ENCODE results near the gene RGS9BP.
"Not testable (repeated sequence)": the region's sequence is repeated elsewhere in the genome, so short reads cannot be mapped to it uniquely, and the experiment has no call there.

The RGS9BP gene

DNA sequence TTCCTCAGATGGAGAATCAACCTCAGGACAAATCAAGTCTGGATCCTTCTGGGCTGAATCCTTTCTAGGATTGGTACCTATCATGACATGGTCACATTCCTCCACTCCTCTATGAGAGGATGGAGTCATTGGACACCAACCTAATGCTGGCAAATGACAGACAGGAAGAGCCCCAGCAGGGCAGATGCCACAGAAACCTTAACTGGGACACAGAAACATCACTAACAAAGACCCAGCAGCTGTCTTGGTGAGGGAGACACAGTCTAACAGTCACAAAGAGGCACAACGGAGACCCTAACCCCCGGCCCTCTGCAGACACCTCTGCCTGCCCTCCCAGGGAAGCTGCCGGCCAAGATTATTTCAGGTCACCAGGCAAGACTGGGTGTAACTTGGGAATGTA is 2.8 kb upstream of the RGS9BP start:
- DNase-seq, result no peak

DNA sequence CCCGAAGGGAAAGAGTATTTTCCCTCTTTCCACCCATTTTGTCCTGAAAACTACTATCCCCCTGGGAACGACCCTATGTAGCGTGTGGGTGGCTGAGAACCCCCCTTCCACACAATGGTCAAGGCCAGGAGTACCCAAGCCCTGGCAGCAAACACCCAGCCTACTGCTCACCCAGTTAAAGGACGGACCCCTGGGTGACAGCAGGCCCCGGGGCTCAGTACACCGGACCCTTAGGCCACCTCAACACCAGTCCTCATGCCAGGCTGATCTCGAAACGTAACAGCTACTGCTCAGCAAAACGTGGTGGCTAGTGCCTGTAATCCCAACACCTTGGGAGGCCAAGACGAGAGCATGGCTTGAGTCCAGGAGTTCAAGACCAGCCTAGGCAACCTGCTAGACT is 2.1 kb upstream of the RGS9BP start:
- no peak for DNase-seq

DNA sequence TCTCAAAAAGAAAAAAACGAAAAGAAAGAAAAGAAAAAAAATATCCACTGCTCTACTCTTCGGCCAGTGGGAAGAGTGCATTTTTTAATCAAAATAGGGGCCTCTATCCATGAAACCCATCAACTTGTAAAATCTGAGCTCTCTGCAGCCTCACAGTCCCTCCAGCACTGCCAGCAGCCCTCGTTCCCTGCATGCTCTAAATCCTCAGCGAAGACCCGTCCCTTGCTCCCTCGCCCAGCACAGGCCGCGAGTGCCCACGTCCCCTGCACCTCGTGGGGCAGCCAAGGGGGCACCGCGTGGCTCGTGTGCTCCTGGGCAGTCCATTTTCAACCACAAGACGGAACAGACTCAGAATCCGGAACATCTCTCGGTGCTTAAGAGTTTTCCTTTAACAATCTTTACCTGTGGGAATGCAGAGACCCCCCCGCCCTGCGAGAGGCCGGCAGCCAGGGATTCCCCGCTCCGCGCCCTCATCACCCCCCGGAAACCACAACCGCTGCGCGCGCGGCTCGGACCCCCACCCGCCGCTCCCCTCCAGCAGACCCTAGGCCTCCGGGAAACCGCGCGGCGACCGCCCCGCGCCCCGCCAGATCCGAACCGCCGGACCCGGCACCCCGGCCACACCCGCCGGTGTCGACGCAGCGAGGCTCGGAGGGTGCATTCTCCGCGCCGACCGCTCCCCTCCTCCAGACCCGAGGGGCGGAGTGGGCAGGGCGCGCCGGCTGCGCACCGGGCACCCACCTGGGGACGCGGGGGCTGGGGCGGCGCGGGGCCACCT is 1.3 kb upstream of the RGS9BP start:
- DNase-seq, result no peak

DNA sequence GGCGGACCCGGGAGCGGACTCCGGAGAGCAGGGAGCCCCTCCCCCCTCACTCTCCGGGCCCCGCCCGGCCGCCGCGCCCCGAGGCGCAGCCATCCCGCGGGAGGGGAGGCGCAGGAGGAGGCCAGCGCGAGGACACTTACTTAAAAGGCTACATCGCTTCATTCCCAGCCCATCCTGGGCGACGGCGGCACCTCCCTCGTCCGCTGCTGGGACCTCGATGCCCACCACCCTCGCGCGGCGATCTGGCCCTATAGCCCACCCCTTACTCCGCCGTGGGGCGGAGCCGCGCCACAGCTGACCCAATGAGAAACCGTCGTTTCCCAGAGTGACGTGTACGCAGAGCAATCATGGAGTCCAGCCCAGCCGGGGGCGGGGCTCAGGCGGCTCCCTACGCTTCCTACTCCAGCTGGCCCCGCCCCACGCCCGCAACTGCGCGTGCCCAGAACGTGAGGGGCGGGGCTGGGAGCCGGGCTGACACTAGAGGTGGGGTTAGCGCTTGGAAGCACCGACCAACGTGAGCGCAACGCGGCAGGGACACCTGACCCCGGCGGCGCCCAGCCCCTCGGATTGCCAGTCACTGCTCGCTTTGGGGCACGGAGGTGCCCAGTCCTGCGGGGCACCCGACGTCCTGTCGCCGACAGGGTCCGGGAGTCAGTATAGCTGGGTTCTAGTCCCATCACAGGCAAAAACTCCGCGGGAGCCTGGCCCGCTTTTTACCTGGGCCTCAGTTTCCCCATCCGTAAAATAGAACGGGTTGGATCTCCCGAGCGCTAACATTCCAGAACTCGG is 523 bp upstream of the RGS9BP start, which contains the start of gene ANKRD27:
TSS of gene ANKRD27 (minus strand) at position 250 of the 789 bp plus-strand sequence. CDS start 16,165 bp downstream, outside the sequence.
- DNase-seq, result peak; percentile 96

DNA sequence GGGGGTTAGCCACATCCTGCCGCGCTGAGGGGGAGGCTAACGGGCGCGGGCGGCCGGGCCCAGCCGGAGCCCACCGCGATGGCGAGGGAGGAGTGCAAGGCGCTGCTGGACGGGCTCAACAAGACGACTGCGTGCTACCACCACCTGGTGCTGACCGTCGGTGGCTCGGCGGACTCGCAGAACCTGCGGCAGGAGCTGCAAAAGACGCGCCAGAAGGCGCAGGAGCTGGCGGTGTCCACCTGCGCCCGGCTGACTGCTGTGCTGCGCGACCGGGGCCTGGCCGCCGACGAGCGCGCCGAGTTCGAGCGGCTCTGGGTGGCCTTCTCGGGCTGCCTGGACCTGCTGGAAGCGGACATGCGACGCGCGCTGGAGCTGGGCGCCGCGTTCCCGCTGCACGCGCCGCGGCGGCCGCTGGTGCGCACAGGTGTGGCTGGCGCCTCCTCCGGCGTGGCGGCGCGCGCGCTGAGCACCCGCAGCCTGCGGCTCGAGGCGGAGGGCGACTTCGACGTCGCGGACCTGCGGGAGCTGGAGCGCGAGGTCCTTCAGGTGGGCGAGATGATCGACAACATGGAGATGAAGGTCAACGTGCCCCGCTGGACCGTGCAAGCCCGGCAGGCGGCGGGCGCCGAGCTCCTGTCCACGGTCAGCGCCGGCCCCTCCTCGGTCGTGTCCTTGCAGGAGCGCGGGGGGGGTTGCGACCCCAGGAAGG is 692 bp downstream of the RGS9BP start:
- no peak for DNase-seq

DNA sequence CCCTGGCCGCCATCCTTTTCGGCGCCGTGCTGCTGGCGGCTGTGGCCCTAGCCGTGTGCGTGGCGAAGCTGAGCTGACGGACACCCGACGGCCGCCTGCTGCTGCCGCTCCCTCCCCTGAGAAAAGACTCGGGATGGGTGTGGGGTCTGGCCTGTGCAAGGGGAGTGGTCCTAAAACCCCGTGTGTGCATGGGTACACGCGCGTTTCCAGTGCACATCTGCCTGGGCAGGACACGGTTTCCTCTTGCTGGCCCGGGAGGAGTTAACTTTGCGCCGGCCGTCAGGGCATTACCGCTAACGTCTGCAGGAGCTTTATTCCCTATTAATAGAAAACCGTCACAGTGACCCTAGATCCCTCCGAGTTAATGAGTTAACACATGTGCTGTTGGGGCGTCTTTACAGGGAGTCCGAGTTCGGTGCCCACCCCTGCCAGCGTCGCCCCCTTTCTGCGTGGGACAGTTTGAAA is 1.3 kb downstream of the RGS9BP start:
- no peak for DNase-seq

DNA sequence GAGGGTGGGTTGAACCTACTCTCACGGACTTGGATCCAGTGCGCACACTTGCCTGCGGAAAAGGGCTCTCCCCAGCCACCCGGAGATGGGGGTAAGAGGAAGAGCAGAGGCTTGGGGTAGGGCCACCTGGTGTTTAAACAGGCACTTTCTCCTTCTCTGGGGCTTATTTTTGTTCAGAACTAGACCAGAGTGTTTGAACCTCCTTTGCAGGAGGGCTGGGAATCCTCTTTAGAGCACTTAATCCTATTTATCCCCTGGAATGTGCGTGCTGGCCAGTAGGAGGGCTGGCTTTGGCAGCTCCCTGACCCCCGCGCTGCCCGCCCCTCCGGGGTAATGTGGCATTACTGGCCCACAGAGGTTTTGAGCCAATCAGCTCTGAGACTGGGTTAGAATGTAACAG is 2.0 kb downstream of the RGS9BP start:
- DNase-seq, result no peak

DNA sequence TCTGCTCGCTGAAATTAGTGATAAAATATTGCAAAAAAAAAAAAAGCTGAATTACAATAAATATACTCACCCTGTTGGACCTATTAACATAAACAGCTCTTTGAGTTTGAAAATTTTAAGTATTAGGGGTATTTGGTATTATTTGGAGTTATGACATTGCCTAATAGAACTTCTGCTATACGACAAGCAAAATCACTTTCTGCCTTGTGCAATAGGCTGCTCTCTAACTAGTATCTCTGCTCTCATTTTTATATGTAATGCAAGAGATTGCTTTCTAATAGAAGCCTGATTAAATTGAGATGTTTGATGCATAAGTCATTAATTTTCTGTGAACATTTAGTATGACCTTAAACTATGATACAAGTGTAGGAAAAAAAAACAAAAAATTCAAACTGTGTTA is 5.3 kb downstream of the RGS9BP start:
- DNase-seq, result no peak

DNA sequence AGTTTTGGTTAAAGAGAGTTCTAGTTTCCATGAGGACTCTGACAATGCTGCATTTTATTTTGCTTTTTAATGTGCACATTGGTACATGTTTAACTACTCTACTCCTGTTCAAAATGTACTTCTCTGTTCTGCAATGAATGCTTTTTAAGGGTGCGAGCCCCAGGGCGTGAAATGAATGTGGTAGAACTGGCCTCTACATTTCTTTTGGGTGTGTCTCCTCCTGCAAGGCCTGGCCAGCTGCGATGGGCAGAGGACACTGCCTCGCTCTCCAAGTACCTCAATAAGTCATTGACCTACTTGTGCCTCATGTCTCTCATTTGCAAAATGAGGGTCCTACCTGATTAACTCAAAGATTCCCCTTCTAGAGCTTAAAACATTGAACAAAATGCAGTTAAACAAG is 6.7 kb downstream of the RGS9BP start:
- DNase-seq, result no peak

DNA sequence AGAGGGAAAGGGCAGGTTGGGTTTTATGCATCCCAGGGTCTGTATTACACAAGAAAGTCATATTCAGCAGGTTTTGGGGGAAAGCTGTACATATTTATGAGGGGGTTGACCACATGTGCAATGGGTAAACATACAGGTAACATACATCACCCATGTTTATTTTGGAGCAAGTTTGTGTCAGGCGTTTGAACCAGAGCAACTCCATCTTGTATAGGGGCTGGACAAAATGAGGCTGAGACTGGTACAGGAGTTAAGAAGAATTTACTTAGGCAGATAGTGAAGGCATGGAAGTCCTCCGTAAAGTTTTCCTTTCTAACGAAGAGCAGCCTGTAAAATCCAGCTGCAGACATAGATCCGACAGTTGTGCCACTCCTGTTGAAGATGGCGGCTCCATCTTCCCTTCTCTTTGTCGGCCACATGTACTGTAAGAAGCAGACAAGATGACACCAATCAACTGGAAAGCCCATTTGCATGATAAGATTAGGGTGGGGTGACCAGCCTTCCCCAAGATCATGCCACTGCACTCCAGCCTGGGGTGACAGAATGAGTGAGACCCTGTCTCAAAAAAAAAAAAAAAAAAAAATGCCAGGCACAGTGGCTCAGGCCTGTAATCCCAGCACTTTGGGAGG is 11.3 kb downstream of the RGS9BP start:
- no peak for DNase-seq

DNA sequence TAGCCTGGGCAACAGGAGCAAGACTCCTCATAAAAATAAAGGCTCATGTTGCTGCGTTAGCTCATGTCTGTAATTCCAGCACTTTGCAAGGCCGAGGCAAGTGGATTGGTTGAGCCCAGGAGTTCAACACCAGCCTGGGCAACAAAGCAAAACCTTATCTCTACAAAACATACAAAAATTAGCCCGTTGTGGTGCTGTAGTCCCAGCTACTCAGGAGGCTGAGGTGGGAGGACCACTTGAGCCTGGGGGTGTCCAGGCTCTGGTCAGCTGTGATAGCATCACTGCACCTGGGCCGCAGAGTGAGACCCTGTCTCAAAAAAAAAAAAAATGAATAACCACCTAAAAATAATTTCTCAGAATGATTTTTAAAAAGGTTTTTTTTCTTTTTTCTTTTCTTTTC is 12.0 kb downstream of the RGS9BP start:
- DNase-seq, result no peak

DNA sequence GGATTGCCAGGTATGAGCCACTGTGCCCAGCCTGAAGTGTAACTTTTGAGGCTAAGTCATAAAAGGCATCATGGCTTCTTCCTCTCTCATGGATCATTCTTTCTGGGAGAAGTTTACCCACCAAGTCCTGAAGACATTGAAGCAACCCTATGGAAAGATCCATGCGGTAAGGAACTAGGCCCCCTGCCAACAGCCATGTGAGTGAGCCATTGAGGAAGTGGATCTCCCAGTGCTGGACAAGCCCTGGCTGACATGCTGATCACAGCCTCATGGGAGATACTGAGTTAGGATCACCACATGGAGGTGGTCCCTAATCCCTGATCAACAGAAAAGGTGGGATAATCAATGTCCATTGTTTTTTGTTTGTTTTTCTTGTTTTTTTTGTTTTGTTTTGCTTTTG is 12.7 kb downstream of the RGS9BP start:
- no peak for DNase-seq

DNA sequence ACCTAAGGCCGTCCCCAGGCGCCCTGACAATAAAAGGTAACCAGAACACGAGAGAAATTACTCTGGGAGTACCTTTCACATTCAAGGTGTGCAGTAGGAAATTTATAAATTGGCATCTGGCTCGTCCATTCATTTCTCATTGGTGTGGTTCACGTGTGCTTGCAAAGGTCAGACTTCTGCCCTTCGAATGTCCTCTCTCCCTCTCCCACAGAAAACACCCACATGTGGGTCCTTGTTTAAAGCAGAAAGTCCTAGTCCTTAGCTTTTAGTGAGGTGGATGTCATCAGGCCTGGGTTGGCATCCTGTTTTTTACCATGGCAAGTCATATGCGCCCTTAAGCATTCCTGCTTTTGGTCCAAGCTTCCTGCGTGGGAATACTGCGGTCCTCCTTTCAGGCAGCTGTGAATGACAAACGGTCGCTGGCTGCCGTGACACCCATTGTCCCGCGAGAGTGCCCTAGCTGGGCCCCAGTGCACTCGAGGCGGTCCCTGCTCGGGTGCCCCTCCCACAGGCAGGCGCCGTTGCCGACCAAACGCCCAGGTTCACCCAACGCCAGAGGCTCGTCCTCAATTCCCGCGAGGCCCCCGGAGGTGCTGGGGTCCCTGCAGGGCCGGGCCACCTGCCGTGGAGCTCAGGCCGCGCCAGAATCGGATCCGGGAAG is 15.8 kb downstream of the RGS9BP start, which contains the start of gene NUDT19:
TSS of gene NUDT19 (plus strand) at position 531 of the 661 bp plus-strand sequence. CDS start 140 bp downstream, outside the sequence.
- DNase-seq, result peak; percentile 76

DNA sequence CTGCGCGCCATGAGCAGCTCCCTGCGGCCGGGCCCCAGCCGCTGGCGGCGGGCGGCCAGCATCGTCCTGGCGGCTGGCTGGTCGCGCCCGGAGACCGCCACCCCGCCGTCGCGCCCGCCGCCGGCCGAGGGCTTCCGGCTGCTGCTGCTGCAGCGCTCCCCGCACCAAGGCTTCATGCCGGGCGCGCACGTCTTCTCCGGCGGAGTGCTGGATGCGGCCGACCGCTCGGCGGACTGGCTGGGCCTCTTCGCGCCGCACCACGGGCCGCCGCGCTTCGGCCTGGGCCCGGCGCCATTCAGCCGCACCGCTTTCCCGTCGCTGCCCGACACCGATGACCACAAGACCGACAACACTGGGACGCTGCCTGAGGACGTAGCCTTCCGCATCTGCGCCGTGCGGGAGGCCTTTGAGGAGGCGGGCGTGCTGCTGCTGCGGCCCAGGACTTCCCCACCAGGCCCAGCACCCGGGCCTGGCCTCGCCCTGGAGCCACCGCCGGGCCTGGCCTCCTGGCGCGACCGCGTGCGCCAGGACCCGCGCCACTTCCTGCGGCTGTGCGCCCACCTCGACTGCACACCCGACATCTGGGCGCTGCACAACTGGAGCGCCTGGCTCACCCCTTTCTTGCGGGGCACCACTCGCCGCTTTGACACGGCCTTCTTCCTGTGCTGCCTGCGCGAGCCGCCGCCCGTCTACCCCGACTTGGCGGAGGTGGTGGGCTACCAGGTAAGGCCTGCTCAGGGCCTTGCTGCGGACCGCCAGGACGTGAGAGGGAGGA is 16.5 kb downstream of the RGS9BP start:
- DNase-seq, result peak; percentile 53

DNA sequence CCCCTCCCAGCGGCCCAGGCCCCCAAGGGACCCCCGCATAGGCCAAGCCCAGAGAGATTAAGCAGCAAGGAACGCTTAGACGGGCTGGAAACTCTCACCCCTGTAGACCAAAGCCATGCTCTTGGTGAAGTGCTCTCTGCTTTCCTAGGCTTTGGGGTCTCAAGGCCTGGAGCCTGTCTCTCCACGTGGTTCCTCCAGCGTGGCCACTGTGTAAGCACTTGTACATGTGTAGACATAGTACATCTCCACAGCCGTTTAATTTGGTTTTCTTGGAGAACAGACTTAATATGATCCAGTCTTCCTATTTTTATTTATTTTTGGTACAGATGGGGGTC is 17.0 kb downstream of the RGS9BP start:
- DNase-seq, result no peak

DNA sequence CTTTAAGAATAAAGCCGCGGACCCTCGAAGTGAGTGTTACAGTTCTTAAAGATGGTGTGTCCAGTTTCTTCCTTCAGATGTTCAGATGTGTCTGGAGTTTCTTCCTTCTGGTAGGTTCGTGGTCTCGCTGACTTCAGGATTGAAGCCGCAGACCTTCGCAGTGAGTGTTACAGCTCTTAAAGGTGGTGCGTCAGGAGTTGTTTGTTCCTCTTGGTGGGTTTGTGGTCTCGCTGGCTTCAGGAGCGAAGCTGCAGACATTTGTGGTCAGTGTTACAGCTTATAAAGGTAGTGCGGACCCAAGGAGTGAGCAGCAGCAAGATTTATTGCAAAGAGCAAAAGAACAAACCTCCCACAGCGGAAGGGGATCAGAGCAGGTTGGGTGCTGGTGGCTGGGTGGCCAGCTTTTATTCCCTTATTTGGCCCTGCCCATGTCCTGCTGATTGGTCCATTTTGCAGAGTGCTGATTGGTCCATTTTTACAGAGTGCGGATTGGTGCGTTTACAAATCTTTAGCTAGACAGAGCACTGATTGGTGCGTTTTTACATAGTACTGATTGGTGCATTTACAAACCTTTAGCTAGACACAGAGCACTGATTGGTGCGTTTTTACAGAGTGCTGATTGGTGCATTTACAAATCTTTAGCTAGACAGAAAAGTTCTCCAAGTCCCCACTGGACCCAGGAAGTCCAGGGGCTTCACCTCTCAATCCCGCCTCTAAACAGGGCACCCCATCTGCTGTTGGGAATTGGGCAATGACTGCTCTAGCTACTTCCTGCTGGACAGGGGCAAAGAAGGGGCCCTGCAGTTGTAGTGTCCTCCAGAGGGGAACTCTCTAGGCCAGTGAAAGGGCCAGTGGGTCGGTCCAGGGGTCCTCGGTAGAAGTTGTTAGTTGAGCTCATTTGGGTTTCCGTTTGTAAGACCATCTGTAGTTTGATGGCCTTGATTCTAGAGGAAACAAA is 17.8 kb downstream of the RGS9BP start:
- DNase-seq, result peak; percentile 32

DNA sequence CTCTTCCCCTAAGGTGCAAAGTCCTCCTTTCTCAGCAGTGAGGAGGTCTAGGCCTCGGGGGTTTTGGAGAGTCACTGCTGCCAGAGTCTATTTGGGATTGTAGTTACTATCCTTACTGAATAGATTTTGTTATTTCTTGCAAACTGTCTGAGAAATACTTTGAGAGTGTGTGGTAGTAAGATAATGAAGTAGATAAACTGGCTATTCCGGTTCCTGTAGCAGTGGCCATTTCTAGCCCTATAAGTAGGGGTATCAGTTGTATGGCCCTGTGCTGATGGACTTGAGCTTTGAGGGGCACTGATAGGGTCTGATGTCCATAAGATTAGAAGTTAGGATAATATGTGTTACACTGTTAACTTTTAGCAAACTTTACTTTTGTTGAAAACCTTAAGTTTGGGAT is 18.7 kb downstream of the RGS9BP start:
- not testable (repeated sequence) for DNase-seq

DNA sequence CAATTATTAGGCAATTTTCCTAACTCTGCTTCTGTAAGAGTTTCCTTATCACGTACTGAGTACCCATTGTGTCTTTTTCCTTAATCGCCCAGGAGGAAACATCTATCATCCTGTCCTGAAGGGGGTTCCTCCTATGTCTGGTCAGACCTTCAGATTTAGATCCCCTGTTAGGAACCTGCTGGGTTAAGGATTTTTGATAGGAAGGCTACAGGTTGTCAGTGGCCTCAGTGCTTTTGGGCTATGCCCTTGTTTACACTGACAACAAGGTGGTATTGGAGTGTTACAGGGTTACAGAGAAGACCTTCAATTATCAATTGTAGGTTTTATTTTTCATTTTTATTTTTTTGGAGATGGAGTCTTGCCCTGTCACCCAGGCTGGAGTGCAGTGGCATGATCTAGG is 19.2 kb downstream of the RGS9BP start:
- not testable (repeated sequence) for DNase-seq

DNA sequence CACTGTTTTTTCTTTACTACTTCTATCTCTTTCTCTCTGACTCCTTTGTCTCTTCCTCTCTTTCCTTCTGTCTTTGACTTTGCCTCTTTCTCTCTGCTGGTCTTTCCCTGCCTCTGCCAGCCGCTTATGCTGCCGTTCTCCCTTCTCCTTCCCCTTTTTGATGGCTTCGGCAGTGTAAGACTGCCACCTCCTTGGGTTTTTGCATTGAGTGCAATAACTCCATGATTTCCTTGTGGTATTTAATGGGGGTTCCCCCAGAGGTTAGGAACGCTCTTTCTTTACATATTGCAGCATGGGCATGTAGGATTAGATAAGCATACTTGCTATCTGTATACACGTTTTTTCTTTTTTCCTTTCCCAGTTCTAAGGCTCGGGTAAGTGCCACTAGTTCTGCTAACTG is 19.9 kb downstream of the RGS9BP start:
- not testable (repeated sequence) for DNase-seq

DNA sequence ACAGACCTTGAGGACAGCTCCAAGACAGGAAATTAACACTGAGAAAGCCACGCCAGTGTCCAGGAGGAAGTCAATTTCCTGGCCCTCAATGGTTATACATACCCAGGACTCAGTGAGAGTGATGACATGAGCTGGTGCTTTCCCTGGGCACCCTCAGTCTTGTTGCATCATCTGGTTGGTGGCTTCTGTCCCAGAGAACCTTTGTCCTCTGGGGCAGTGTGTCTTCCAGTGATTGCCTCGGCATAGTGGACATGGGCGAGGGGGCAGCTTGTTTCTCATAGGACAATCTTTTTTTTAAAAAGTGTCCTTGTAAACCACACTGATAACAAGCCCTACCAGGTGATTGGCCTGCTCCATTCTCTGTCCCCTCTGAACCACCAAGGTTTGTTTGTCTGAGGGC is 21.1 kb downstream of the RGS9BP start:
- DNase-seq, result not testable (repeated sequence)

Data from stimulated activated naive CD4-positive, alpha-beta T cell treated with Interleukin-2 at 50 U/mL for 16 hours (primary cell).